Cerebellar cortex (tissue), 1 donor: ENCODE data around the gene MRM2.
A peak's percentile ranks its signal among the peaks of the same experiment; 100 is the strongest.

ENCODE experiments used
- DNase-seq: peaks from one replicate; pipeline ENCODE4 v3.0.0-alpha.2; 2015; ENCODE audit warnings: low spot score

The MRM2 gene

GRCh38 chr7:2203766-2204300, 38.2 kb downstream of the MRM2 start:
- no peak for DNase-seq

- no peak for DNase-seq
These were observed 38.9 kb downstream of the MRM2 start for GRCh38 chr7:2202901-2203765.

GRCh38 chr7:2202361-2202761, 39.6 kb downstream of the MRM2 start:
- DNase-seq = no peak

- DNase-seq = no peak
These were observed 40.2 kb downstream of the MRM2 start for GRCh38 chr7:2201686-2202360.

- no peak for DNase-seq
These were observed 40.9 kb downstream of the MRM2 start for GRCh38 chr7:2201128-2201527.

GRCh38 chr7:2200584-2200980, 41.4 kb downstream of the MRM2 start:
- no peak for DNase-seq

DNA sequence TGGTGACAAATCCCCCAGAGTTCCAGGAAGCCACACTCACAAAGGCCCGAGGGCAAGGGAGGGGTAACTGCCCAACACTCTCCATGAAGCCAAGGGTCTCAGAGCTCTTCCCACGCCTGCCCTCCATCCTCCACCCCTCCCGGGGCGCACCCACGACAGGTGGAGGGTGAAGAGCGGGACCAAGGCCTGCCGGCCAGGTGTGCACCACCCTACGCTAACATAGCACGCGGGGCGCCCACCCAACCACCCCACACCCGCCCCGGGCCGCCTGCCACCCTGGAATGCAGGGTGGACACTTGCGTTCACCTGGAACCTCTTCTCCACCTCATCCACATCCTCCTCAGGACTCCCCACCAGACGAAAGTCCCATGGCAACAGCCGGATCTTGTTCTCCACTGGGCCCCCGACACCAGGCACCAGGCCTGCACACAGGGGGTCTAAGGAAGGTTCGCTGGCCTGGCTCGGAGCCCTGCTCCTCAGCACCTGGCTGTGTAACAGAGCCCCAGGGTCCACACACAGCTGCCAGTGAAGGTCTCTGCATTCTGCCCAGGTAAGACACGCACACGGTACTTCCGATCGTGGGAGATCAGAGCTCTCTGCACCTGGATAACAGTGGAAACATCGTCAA, 41.9 kb downstream of the MRM2 start:
- DNase-seq = no peak

DNA sequence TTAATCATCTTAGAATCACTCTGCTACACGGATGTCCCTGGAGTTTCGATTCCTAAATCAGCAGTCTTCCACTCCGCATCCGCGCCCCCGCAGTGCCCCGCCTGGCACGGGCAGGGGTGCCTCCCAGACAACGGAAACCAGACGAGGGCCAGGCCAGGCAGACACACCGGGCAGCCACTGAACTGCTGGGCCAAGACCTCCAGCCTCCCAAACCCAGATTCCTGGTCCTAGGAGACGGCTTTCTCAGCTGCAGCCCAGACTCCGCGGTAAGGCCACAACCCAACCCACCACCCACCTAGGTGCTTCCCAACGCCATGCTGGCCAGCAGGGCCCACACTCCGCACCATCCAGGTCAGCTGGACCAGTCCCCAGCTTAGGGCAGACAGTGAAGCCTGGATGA, 42.5 kb downstream of the MRM2 start:
- no peak for DNase-seq

- no peak for DNase-seq
These were observed 43.2 kb downstream of the MRM2 start for GRCh38 chr7:2198760-2199159.

GRCh38 chr7:2198206-2198605, 43.8 kb downstream of the MRM2 start:
- DNase-seq = peak; percentile 10

- DNase-seq = no peak
These were observed 44.4 kb downstream of the MRM2 start for GRCh38 chr7:2197436-2198155.

GRCh38 chr7:2196381-2197378, 45.3 kb downstream of the MRM2 start:
- DNase-seq = peak; percentile 38

DNA sequence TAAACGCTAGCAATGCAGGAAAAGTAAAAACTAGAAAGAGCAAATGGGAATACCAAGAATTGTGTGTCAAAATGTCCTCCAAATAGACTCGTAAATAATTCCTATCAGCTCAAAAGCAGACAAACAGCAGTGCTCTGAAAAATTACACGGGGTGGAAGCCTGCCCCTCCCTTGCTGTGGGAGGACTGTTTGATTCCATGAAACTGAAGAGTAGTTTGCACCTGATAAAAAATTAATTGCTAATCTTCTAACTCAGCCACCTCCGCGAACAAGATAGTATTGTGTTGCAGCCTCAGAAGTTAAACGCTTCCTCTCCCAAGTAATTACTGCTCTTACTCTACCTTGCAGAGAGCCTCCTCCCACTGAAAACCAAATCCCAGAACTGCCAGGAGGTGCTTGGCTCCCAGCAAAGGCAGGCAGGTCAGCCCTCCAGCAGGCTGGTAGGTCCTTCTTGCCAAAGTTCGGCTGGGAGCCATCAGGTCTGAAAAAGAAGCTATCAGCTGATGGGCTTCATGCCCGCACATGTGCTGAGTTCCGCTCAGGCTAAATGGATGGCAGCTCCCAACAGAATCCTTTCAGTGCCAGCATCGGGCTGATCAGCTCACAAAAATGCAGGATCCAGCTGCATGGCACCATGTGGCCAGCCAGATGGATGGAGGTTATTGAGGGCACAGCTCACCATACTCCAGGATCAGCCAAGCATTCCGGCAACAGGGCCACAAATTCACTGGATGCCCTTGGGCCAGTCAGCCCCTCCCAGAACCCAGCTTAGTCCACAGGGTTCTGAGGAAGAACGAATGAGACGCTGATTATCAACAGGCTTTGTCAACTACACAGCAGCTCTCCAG, 46.4 kb downstream of the MRM2 start:
- peak; percentile 95 for DNase-seq

- no peak for DNase-seq
These were observed 48.3 kb downstream of the MRM2 start for GRCh38 chr7:2193575-2194305.

DNA sequence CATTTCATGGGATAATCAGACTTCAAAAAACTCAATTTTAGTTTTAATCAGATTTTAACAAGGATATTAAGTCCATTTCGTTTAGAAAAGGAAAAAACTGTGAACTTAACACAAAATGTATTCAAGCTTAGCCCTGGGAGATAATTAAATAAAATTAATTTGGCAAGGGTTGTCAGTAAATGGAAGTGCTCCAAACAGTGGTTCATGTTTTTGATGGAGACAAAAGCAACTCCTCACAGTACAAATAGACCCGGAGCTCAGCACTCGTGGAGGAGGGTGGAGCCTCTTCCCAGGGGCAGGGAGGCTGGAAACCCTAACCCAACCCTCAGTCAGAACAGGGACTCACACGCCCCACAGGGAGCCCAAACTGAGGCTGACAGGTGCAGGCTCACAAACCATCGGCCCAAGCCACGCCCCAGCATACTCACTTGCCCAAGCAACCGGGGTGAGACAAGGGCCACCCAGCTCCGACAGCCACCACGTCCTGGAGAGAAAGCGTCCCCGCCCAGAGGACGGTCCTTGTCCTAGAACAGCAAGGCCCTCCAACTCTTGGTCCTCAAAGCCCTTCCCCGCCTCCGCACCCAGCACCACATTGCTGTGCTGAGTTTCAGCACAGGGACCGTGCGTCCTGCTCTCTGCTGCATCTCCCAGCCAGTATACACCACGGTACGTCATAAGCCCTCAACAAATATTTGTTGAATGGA, 49.0 kb downstream of the MRM2 start:
- no peak for DNase-seq

DNA sequence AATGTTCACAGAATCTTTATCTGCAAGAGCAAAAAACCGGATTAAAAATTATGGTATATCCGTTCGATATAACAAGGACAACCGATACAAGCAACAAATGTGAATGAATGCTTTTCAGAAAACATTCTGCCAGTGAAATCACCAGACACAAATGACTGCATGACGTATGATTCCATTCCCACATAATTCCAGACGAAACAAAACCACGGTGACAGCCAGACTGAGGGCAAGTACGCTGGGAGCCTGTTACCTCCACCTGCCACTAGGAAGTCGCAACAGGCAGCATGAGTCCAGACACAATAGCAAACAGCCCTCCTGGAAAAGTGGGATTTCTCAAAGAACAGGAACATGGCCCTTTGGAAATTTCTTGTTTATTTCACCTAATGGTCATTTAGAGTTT, 51.0 kb downstream of the MRM2 start:
- DNase-seq = no peak

DNA sequence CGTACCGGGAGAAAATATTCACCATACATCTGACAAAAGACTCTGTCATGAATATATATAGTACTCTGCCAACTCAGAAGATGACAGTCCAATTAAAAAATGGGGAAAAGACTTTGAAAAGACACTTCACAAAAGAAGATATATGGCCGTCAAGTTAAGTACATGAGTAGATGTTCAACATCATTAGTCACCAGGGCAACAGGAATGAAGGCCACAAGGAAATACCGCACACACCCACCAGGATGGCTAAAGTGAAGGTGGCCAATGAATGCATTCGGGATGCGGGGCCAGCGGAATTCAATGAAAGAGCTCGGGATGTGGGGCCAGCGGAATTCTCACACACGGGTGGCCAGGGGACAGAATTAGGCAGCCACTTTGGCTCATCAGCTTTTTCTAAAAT, 51.5 kb downstream of the MRM2 start:
- DNase-seq = no peak

- DNase-seq = no peak
These were observed 55.8 kb downstream of the MRM2 start for GRCh38 chr7:2186166-2186565.

DNA sequence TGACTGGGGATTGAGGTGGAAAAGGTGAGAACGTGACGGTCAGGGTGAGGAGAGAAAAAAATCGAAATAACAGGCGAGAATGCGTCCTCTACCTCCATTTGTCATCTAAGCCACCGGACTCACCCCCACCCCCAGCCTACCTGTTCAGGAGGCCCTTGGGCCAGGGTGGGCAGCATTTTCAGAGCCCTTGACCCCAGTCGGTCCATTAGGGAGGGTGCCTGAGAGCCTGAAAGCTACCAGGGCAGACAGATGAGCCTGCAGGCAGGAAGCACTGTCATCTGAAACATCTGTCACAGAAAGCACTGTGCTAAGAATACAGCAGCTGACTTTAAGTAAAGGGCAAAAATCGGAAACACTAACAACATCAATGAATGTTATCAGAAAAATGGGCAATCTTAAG, 56.3 kb downstream of the MRM2 start:
- no peak for DNase-seq
